ENCODE measurements around the gene CCDC186.

Gene CCDC186

DNA sequence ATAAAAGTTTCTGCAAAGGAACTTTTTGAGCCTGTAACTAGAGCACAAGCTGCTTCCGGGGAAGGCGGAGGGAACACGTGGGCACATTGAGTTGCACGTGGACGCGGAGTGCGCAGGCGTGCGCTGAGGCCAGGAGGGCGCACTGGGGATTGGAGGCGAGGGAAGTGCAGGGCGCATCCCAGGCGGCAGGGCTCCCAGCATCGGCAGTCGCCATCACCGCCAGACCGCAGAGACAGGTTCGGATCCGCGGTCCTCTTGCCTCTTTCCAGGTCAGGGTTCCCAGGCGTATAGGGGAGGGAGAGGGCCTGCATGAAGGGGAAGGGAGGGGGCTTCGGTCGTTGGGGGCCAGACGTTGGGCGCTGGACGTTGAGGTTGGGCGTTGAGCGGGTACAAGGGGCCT is 5.1 kb upstream of the CCDC186 start, which contains the start of gene TDRD1:
Gene TDRD1, plus strand, starts transcription at position 206 of the 400 bp plus-strand sequence. CDS start 8,479 bp downstream, outside the sequence.
- Histone ChIP-seq H3K4ac (ENCODE audit: low read depth, low read length) (no peak within 1 kb of the TSS), H3K4me1 (ENCODE audit: control insufficient read depth in 1 of 2, insufficient read depth in 2 of 2, low read length in 2 of 2) (peaks cover 3 to 4% of the 10 kb centered on the region in 2 experiments), H3K27ac (ENCODE audit: low read depth, low read length) (no peak within 1 kb of the TSS), H4K91ac (ENCODE audit: low read depth, low read length) (no peak within 1 kb of the TSS), H2AFZ (ENCODE audit: insufficient read depth, low read length, poor library complexity) (no peak within 1 kb of the TSS), H3K14ac (ENCODE audit: low read length) (no peak within 1 kb of the TSS), H3K4me2 (ENCODE audit: low read length) (no peak within 1 kb of the TSS), H2AK5ac (ENCODE audit: low read length) (no peak within 1 kb of the TSS), H2BK120ac (ENCODE audit: insufficient read depth, low read length, poor library complexity) (no peak within 1 kb of the TSS), H3K4me3 (ENCODE audit: low read depth, low read length) (no peak within 1 kb of the TSS), H3K79me1 (ENCODE audit: low read length) (no peaks in the 10 kb centered on the region), H3K79me2 (ENCODE audit: control insufficient read depth, insufficient read depth, low read length, poor library complexity) (no peaks in the 10 kb centered on the region), H2BK5ac (ENCODE audit: low read depth, low read length, poor library complexity) (no peak within 1 kb of the TSS), H4K8ac (ENCODE audit: low read depth, low read length) (no peak within 1 kb of the TSS), H3K18ac (ENCODE audit: low read length) (no peak within 1 kb of the TSS), H3K9ac (ENCODE audit: low read length) (no peak within 1 kb of the TSS), H3K36me3 (ENCODE audit: control insufficient read depth in 1 of 2, insufficient read depth in 2 of 2, low read length in 2 of 2) (no peaks in the 10 kb centered on the region), H4K12ac (ENCODE audit: low read depth, low read length) (no peak within 1 kb of the TSS), H3K9me3 (ENCODE audit: insufficient read depth, low read depth, low read length) (no peaks in the 10 kb centered on the region), H3K27me3 (ENCODE audit: insufficient read depth, low read length) (no peaks in the 10 kb centered on the region), H3K23ac (ENCODE audit: low read length) (no peak within 1 kb of the TSS), H2BK12ac (ENCODE audit: low read length) (no peak within 1 kb of the TSS)
- no CpG with 5 or more reads among the region's 28 CpGs for WGBS (ENCODE audit: extremely low coverage, insufficient coverage, insufficient read length)
- DNase-seq, result no peak

DNA sequence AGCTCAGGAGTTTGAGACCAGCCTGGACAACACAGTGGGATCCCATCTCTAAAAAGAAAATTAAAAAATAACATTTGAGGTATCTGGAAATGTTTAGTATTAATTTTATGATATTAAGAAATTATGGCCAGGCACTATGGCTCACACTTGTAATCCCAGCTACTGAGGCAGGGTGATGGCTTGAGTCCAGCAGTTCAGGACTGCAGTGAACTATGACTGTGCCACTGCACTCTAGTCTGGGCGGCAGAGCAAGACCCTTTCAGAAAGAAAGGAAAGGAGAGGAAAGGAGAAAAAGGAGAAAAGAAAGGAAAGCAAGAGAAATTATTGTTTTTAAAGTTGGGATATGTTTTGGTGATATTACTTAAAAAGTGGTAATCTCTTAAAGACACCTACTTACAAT is 2.5 kb upstream of the CCDC186 start:
- H3K4me3 ChIP-seq (ENCODE audit: low read depth, low read length), result no peak overlapping the region
- no peaks in the 10 kb centered on the region for H3K36me3 ChIP-seq (ENCODE audit: control insufficient read depth in 1 of 2, insufficient read depth in 2 of 2, low read length in 2 of 2)
- no peak overlapping the region for H2BK12ac ChIP-seq (ENCODE audit: low read length)
- H4K91ac ChIP-seq (ENCODE audit: low read depth, low read length), result no peak overlapping the region
- H3K4me2 ChIP-seq (ENCODE audit: low read length), result no peak overlapping the region
- no peak overlapping the region for H3K4ac ChIP-seq (ENCODE audit: low read depth, low read length)
- no peak overlapping the region for H2AFZ ChIP-seq (ENCODE audit: insufficient read depth, low read length, poor library complexity)
- no peaks in the 10 kb centered on the region for H3K27me3 ChIP-seq (ENCODE audit: insufficient read depth, low read length)
- H3K23ac ChIP-seq (ENCODE audit: low read length), result no peak overlapping the region
- no peak overlapping the region for H2AK5ac ChIP-seq (ENCODE audit: low read length)
- H2BK120ac ChIP-seq (ENCODE audit: insufficient read depth, low read length, poor library complexity), result no peak overlapping the region
- no peaks in the 10 kb centered on the region for H3K9me3 ChIP-seq (ENCODE audit: insufficient read depth, low read depth, low read length)
- no peak overlapping the region for H2BK5ac ChIP-seq (ENCODE audit: low read depth, low read length, poor library complexity)
- H3K27ac ChIP-seq (ENCODE audit: low read depth, low read length), result no peak overlapping the region
- H3K79me1 ChIP-seq (ENCODE audit: low read length), result peaks cover 5% of the 10 kb centered on the region
- no peak overlapping the region for H3K18ac ChIP-seq (ENCODE audit: low read length)
- H3K9ac ChIP-seq (ENCODE audit: low read length), result no peak overlapping the region
- peaks cover 6% of the 10 kb centered on the region for H3K79me2 ChIP-seq (ENCODE audit: control insufficient read depth, insufficient read depth, low read length, poor library complexity)
- peaks cover 4% of the 10 kb centered on the region in 2 experiments for H3K4me1 ChIP-seq (ENCODE audit: control insufficient read depth in 1 of 2, insufficient read depth in 2 of 2, low read length in 2 of 2)
- no CpG with 5 or more reads among the region's 1 CpG for WGBS (ENCODE audit: extremely low coverage, insufficient coverage, insufficient read length)
- no peak overlapping the region for H3K14ac ChIP-seq (ENCODE audit: low read length)
- no peak overlapping the region for H4K8ac ChIP-seq (ENCODE audit: low read depth, low read length)
- H4K12ac ChIP-seq (ENCODE audit: low read depth, low read length), result no peak overlapping the region
- no peak for DNase-seq

DNA sequence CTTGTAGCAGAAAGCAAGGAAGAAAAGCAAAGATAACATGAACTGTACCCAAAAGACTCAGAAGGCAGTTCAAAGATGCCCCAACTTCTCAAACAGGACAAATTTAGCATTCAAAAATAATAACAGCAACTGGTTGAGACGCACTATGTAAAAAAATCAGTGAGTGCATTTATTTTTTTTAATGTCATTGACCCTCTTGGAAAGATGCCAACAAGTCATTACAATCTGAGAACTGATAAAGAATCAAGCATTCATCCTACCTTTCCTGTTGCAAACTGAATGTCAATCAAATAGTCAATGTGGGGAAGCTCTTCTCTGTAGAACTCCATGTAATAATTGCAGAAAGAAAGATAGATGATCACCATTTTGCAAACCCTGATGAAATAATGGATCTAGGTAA is 1.7 kb upstream of the CCDC186 start:
- no peak overlapping the region for H3K23ac ChIP-seq (ENCODE audit: low read length)
- H4K8ac ChIP-seq (ENCODE audit: low read depth, low read length), result no peak overlapping the region

DNA sequence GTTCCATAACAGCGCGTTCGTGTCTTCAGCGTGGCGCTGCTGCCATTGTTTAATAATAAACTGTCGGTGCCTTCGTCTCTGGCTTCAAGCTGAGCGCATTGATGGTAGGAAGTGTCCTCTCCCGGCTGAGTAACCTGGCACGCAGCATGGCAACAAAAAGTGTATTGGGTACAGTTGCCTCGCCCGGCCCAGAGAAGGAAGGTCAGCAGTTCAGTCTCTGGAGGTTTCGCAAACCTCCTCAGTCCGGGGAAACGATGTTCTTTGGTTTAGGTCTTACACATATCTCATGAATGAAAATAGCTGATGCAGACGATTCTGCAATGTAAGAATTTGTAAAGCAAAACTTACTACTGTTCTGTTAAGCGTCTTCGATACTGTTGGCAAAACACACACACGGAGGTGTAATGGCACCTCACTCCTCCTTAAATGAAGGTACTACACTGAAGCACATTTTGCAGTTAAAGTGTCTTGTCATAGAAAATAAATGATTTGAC is 739 bp upstream of the CCDC186 start:
- Histone ChIP-seq H3K14ac (ENCODE audit: low read length) (no peak overlapping the region), H3K9me3 (ENCODE audit: insufficient read depth, low read depth, low read length) (no peaks in the 10 kb centered on the region), H4K91ac (ENCODE audit: low read depth, low read length) (no peak overlapping the region), H2BK120ac (ENCODE audit: insufficient read depth, low read length, poor library complexity) (no peak overlapping the region), H4K12ac (ENCODE audit: low read depth, low read length) (peak overlapping the region; percentile 22), H3K23ac (ENCODE audit: low read length) (no peak overlapping the region), H3K27me3 (ENCODE audit: insufficient read depth, low read length) (no peaks in the 10 kb centered on the region), H3K4me3 (ENCODE audit: low read depth, low read length) (peak overlapping the region; percentile 67), H3K79me2 (ENCODE audit: control insufficient read depth, insufficient read depth, low read length, poor library complexity) (peaks cover 9% of the 10 kb centered on the region), H2BK12ac (ENCODE audit: low read length) (peak overlapping the region; percentile 63), H4K8ac (ENCODE audit: low read depth, low read length) (peak overlapping the region; percentile 71), H2AK5ac (ENCODE audit: low read length) (no peak overlapping the region), H3K27ac (ENCODE audit: low read depth, low read length) (no peak overlapping the region), H3K36me3 (ENCODE audit: control insufficient read depth in 1 of 2, insufficient read depth in 2 of 2, low read length in 2 of 2) (peaks cover 0 to 2% of the 10 kb centered on the region in 2 experiments), H2BK5ac (ENCODE audit: low read depth, low read length, poor library complexity) (no peak overlapping the region), H3K79me1 (ENCODE audit: low read length) (peaks cover 5% of the 10 kb centered on the region), H3K4me1 (ENCODE audit: control insufficient read depth in 1 of 2, insufficient read depth in 2 of 2, low read length in 2 of 2) (peaks cover 4% of the 10 kb centered on the region in 2 experiments), H3K9ac (ENCODE audit: low read length) (no peak overlapping the region), H3K18ac (ENCODE audit: low read length) (no peak overlapping the region), H3K4ac (ENCODE audit: low read depth, low read length) (no peak overlapping the region), H2AFZ (ENCODE audit: insufficient read depth, low read length, poor library complexity) (peak overlapping the region; percentile 94), H3K4me2 (ENCODE audit: low read length) (peak overlapping the region; percentile 66)
- no CpG with 5 or more reads among the region's 19 CpGs for WGBS (ENCODE audit: extremely low coverage, insufficient coverage, insufficient read length)
- DNase-seq, result peak in 1 of 2 donors; percentile 41

More for the DNA sequence above, 1.7 kb upstream of the CCDC186 start:
- Histone ChIP-seq H3K14ac (ENCODE audit: low read length) (no peak overlapping the region), H3K18ac (ENCODE audit: low read length) (no peak overlapping the region), H4K91ac (ENCODE audit: low read depth, low read length) (no peak overlapping the region), H3K36me3 (ENCODE audit: control insufficient read depth in 1 of 2, insufficient read depth in 2 of 2, low read length in 2 of 2) (no peaks in the 10 kb centered on the region), H2BK120ac (ENCODE audit: insufficient read depth, low read length, poor library complexity) (no peak overlapping the region), H3K9me3 (ENCODE audit: insufficient read depth, low read depth, low read length) (no peaks in the 10 kb centered on the region), H2AK5ac (ENCODE audit: low read length) (no peak overlapping the region), H3K79me1 (ENCODE audit: low read length) (peaks cover 5% of the 10 kb centered on the region), H2AFZ (ENCODE audit: insufficient read depth, low read length, poor library complexity) (no peak overlapping the region), H2BK5ac (ENCODE audit: low read depth, low read length, poor library complexity) (no peak overlapping the region), H3K4me3 (ENCODE audit: low read depth, low read length) (no peak overlapping the region), H3K9ac (ENCODE audit: low read length) (no peak overlapping the region), H3K4me1 (ENCODE audit: control insufficient read depth in 1 of 2, insufficient read depth in 2 of 2, low read length in 2 of 2) (peaks cover 4% of the 10 kb centered on the region in 2 experiments), H4K12ac (ENCODE audit: low read depth, low read length) (no peak overlapping the region), H3K4ac (ENCODE audit: low read depth, low read length) (no peak overlapping the region), H3K79me2 (ENCODE audit: control insufficient read depth, insufficient read depth, low read length, poor library complexity) (peaks cover 6% of the 10 kb centered on the region), H2BK12ac (ENCODE audit: low read length) (no peak overlapping the region), H3K27me3 (ENCODE audit: insufficient read depth, low read length) (no peaks in the 10 kb centered on the region), H3K4me2 (ENCODE audit: low read length) (no peak overlapping the region), H3K27ac (ENCODE audit: low read depth, low read length) (no peak overlapping the region)
- WGBS (ENCODE audit: extremely low coverage, insufficient coverage, insufficient read length), result no CpG with 5 or more reads among the region's 1 CpG
- DNase-seq, result no peak
